ENCODE results near the gene HEY2. TPM values are rescaled to one million over a fixed set of nuclear protein-coding genes. Genes with fewer than 3 reads are reported as not detected.

Gene HEY2
- total RNA-seq, 1 experiment from 2014 or later, result not detected

DNA sequence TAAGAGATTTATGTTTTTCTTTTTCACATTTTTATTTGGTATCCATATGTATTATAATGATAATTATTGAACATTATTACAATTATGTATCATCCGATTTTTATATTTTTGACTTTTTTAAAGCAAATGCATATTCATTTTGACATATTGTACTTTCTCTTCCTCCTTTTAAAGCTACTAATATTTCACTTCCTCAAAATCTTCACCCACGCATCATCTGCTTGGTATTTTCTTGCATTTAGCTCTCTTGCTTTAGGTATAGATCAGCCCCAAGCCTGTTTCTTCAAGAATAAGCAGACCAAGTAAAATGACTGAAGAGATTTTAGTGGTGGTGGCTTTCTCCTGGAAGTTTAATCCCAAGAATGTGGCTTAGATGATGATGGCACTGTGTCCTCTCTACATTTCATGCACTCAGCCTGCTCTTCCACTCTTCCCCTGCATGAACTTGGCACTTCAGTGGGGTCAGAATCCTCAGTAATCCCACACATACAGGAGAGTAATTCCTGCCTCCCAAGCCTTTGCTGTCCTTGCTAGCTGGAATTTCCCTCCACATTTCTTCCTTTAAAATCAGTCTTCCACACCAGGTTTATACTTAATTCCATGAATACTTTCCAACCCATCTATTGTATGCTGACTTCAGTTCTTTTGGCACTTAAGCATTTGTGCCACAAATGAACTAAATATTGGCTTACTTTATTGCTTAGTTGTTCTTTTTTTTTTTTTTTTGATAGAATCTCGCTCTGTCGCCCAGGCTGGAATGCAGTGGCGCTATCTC, 49.5 kb downstream of the HEY2 start:
- Histone ChIP-seq H3K9me3 (ENCODE audit: low read length) (no peaks in the 10 kb centered on the region), H3K27me3 (ENCODE audit: low read length) (no peaks in the 10 kb centered on the region), H3K4me3 (ENCODE audit: low read length) (no peak overlapping the region), H2AFZ (ENCODE audit: low read length) (no peak overlapping the region), H3K9ac (ENCODE audit: low read length) (no peak overlapping the region), H4K20me1 (ENCODE audit: low read length) (no peaks in the 10 kb centered on the region), H3K36me3 (ENCODE audit: low read depth, low read length) (no peaks in the 10 kb centered on the region), H3K4me2 (ENCODE audit: low read length) (0 out of 2 replicates have a peak overlapping the region, but pooled peaks have one; percentile 74), H3K4me1 (ENCODE audit: insufficient read depth, low read length) (peaks cover 40% of the 10 kb centered on the region), H3K27ac (ENCODE audit: low read length) (no peak overlapping the region), H3K79me2 (ENCODE audit: low read length) (peaks cover 16% of the 10 kb centered on the region), H3K9me2 (replicated peaks; ENCODE audit: low read length) (no peaks in the 10 kb centered on the region), H3F3A (ENCODE audit: low read length, unreplicated experiment) (no peaks in the 10 kb centered on the region)
- intact Hi-C loops (cut with micrococcal nuclease), result no loop called here
- no TSS peak for BruUV-seq (replicated peaks)
- POLR2A ChIA-PET (ENCODE audit: unreplicated experiment), result no interaction called here
- TF ChIP-seq, protein P1, sequence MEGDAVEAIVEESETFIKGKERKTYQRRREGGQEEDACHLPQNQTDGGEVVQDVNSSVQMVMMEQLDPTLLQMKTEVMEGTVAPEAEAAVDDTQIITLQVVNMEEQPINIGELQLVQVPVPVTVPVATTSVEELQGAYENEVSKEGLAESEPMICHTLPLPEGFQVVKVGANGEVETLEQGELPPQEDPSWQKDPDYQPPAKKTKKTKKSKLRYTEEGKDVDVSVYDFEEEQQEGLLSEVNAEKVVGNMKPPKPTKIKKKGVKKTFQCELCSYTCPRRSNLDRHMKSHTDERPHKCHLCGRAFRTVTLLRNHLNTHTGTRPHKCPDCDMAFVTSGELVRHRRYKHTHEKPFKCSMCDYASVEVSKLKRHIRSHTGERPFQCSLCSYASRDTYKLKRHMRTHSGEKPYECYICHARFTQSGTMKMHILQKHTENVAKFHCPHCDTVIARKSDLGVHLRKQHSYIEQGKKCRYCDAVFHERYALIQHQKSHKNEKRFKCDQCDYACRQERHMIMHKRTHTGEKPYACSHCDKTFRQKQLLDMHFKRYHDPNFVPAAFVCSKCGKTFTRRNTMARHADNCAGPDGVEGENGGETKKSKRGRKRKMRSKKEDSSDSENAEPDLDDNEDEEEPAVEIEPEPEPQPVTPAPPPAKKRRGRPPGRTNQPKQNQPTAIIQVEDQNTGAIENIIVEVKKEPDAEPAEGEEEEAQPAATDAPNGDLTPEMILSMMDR (conservative IDR thresholded peaks at IDR 0.05; ENCODE audit: low read depth, low read length), result no peak
- TF ChIP-seq EZH2 (IDR thresholded peaks at IDR 0.05; ENCODE audit: low read length, unreplicated experiment) (no peak), EZH2phosphoT487 (IDR thresholded peaks at IDR 0.05; ENCODE audit: borderline replicate concordance, low read length) (no peak)
- DNase-seq (no peak), ATAC-seq (no peak)
- CTCF ChIA-PET, result no interaction called here

DNA sequence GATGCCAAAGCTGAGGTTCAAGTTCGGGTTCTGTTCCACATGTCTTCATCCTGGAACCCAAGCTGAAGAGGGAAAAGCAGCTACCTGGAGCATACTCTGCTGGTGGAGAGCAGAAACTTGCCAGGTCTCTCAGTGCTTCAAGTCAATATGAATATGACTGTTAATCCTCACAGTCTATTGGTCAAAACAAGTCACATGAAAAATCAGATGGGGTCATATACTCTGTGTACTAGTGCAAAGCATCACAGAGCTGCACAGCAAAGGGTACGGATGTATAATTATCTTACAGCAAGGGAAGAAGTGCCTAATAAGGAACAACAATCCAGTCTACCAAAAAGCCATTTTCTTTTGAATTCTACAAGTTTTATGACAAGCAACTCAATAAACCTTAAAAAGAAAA, 53.0 kb downstream of the HEY2 start:
- DNase-seq (no peak), ATAC-seq (no peak)
- H3K9me3 ChIP-seq (ENCODE audit: low read length), result no peaks in the 10 kb centered on the region
- no peak overlapping the region for H3K9ac ChIP-seq (ENCODE audit: low read length)
- H3K27ac ChIP-seq (ENCODE audit: low read length), result no peak overlapping the region
- CTCF ChIA-PET, result no interaction called here
- H2AFZ ChIP-seq (ENCODE audit: low read length), result no peak overlapping the region
- POLR2A ChIA-PET (ENCODE audit: unreplicated experiment), result no interaction called here
- H3K4me3 ChIP-seq (ENCODE audit: low read length), result no peak overlapping the region
- H3K36me3 ChIP-seq (ENCODE audit: low read depth, low read length), result no peaks in the 10 kb centered on the region
- H3K4me1 ChIP-seq (ENCODE audit: insufficient read depth, low read length), result peaks cover 19% of the 10 kb centered on the region
- H3K79me2 ChIP-seq (ENCODE audit: low read length), result no peaks in the 10 kb centered on the region
- no TSS peak for BruUV-seq (replicated peaks)
- no peaks in the 10 kb centered on the region for H3K9me2 ChIP-seq (replicated peaks; ENCODE audit: low read length)
- intact Hi-C loops (cut with micrococcal nuclease), result no loop called here
- no peaks in the 10 kb centered on the region for H3K27me3 ChIP-seq (ENCODE audit: low read length)
- H3K4me2 ChIP-seq (ENCODE audit: low read length), result no peak overlapping the region
- H3F3A ChIP-seq (ENCODE audit: low read length, unreplicated experiment), result no peaks in the 10 kb centered on the region
- TF ChIP-seq EZH2 (IDR thresholded peaks at IDR 0.05; ENCODE audit: low read length, unreplicated experiment) (no peak), EZH2phosphoT487 (IDR thresholded peaks at IDR 0.05; ENCODE audit: borderline replicate concordance, low read length) (no peak)
- TF ChIP-seq, protein P1 (conservative IDR thresholded peaks at IDR 0.05; ENCODE audit: low read depth, low read length), result no peak
- no peaks in the 10 kb centered on the region for H4K20me1 ChIP-seq (ENCODE audit: low read length)

DNA sequence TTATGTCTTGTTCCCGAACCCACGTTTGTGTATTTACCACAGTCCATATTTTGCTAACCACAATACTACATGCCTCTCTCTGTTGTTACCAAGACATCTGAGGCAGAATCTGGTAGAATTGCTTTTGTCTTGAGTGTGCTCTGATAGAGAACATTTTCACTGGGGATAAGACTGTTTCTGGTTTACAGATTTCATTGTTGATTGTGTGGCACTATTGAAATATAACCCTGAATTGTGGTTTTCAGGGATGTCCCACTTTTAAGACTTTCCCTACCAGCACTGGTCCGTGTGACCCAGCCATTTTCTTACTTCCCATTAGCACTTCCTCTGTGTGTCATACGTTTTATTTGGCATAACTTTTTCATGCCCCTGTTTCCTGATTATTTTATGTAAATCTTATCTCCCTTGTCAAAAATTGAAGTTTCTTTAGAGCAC, 53.5 kb downstream of the HEY2 start:
- Histone ChIP-seq H4K20me1 (ENCODE audit: low read length) (no peaks in the 10 kb centered on the region), H3K4me3 (ENCODE audit: low read length) (no peak overlapping the region), H3K27me3 (ENCODE audit: low read length) (no peaks in the 10 kb centered on the region), H3K27ac (ENCODE audit: low read length) (no peak overlapping the region; the same call in 1 of the 2 replicates), H3K4me2 (ENCODE audit: low read length) (no peak overlapping the region), H2AFZ (ENCODE audit: low read length) (no peak overlapping the region), H3K4me1 (ENCODE audit: insufficient read depth, low read length) (peaks cover 13% of the 10 kb centered on the region), H3K9me2 (replicated peaks; ENCODE audit: low read length) (no peaks in the 10 kb centered on the region), H3K9me3 (ENCODE audit: low read length) (no peaks in the 10 kb centered on the region), H3K9ac (ENCODE audit: low read length) (no peak overlapping the region), H3K79me2 (ENCODE audit: low read length) (no peaks in the 10 kb centered on the region), H3F3A (ENCODE audit: low read length, unreplicated experiment) (no peaks in the 10 kb centered on the region), H3K36me3 (ENCODE audit: low read depth, low read length) (no peaks in the 10 kb centered on the region)
- no TSS peak for BruUV-seq (replicated peaks)
- TF ChIP-seq, protein P1 (conservative IDR thresholded peaks at IDR 0.05; ENCODE audit: low read depth, low read length), result no peak
- no peak for TF ChIP-seq EZH2phosphoT487 (IDR thresholded peaks at IDR 0.05; ENCODE audit: borderline replicate concordance, low read length)
- intact Hi-C loops (cut with micrococcal nuclease), result no loop called here
- CTCF ChIA-PET, result no interaction called here
- POLR2A ChIA-PET (ENCODE audit: unreplicated experiment), result no interaction called here
- DNase-seq (peak; percentile 17), ATAC-seq (no peak; the same call in 1 of the 2 replicates)

Measured in PC-3 (cell line).